ENCODE data around the gene TMBIM1. TPM values are rescaled to one million over a fixed set of nuclear protein-coding genes. Genes with fewer than 3 reads are reported as not detected.
A peak's percentile ranks its signal among the peaks of the same experiment; 100 is the strongest.

TMBIM1 gene
- total and polyA plus RNA-seq, 12 donors, result 25.7 to 293 (median 198) TPM

- Histone ChIP-seq H3K4me3 (no peak overlapping the region), H3K27ac (no peak overlapping the region), H3K4me1 (replicated peaks in 1 of 2) (peaks cover 0 to 2% of the 10 kb centered on the region in 2 donors), H3K36me3 (replicated peaks in 1 of 2) (no peaks in the 10 kb centered on the region), H3K27me3 (no peaks in the 10 kb centered on the region), H3K9me3 (replicated peaks in 1 of 3) (no peaks in the 10 kb centered on the region)
- no peak for TF ChIP-seq CTCF (IDR thresholded peaks at IDR 0.05)
- intact Hi-C loops (cut with DNase I), result no loop called here
- WGBS, 4 donors, result 96 to 100% (median 99%) methylated on average over 3 of the region's 3 CpGs
- no peak for DNase-seq
Observed at GRCh38 chr2:218334531-218334930, 42.2 kb upstream of the TMBIM1 start.

GRCh38 chr2:218332920-218333645, 40.8 kb upstream of the TMBIM1 start:
- DNase-seq, result peak in 4 of 7 donors; percentile 28 to 69 (median 56)
- H3K27me3 ChIP-seq, result no peaks in the 10 kb centered on the region
- no peaks in the 10 kb centered on the region for H3K9me3 ChIP-seq (replicated peaks in 1 of 3)
- H3K4me3 ChIP-seq, result no peak overlapping the region
- TF ChIP-seq POLR2A (IDR thresholded peaks at IDR 0.05), result peak in 1 of 2 donors; percentile 13
- no peak for TF ChIP-seq CTCF (IDR thresholded peaks at IDR 0.05)
- no peaks in the 10 kb centered on the region for H3K36me3 ChIP-seq (replicated peaks in 1 of 2)
- intact Hi-C loops (cut with DNase I), result no loop called here
- 61 to 75% (median 64%) methylated on average over 16 of the region's 16 CpGs for WGBS, 4 donors
- H3K4me1 ChIP-seq (replicated peaks in 1 of 2), result peaks cover 0 to 7% of the 10 kb centered on the region in 2 donors
- peak overlapping the region; percentile 26 to 74 (median 62) for H3K27ac ChIP-seq

- 83 to 100% (median 86%) methylated on average over 1 of the region's 1 CpG for WGBS, 4 donors
- no peak for DNase-seq
Observed at GRCh38 chr2:218332288-218332687, 40.0 kb upstream of the TMBIM1 start.

GRCh38 chr2:218331745-218332144, 39.4 kb upstream of the TMBIM1 start:
- intact Hi-C loops (cut with DNase I), result no loop called here
- Histone ChIP-seq H3K4me3 (no peak overlapping the region), H3K27me3 (no peaks in the 10 kb centered on the region), H3K36me3 (replicated peaks in 1 of 2) (no peaks in the 10 kb centered on the region), H3K27ac (peak overlapping the region in 4 of 5 donors; percentile 3 to 74 (median 60)), H3K9me3 (replicated peaks in 1 of 3) (no peaks in the 10 kb centered on the region), H3K4me1 (replicated peaks in 1 of 2) (peaks cover 0 to 7% of the 10 kb centered on the region in 2 donors)
- no peak for TF ChIP-seq POLR2A (IDR thresholded peaks at IDR 0.05)
- no peak for TF ChIP-seq CTCF (IDR thresholded peaks at IDR 0.05)
- WGBS, 4 donors, result 82 to 88% (median 86%) methylated on average over 8 of the region's 8 CpGs
- peak in 2 of 7 donors; percentile 18 to 40 for DNase-seq

More at GRCh38 chr2:218332288-218332687, 40.0 kb upstream of the TMBIM1 start:
- intact Hi-C loops (cut with DNase I), result no loop called here
- peak overlapping the region; percentile 26 to 74 (median 62) for H3K27ac ChIP-seq
- no peaks in the 10 kb centered on the region for H3K27me3 ChIP-seq
- no peaks in the 10 kb centered on the region for H3K9me3 ChIP-seq (replicated peaks in 1 of 3)
- peaks cover 0 to 7% of the 10 kb centered on the region in 2 donors for H3K4me1 ChIP-seq (replicated peaks in 1 of 2)
- TF ChIP-seq POLR2A (IDR thresholded peaks at IDR 0.05), result no peak
- TF ChIP-seq CTCF (IDR thresholded peaks at IDR 0.05), result no peak
- H3K4me3 ChIP-seq, result no peak overlapping the region
- no peaks in the 10 kb centered on the region for H3K36me3 ChIP-seq (replicated peaks in 1 of 2)
